ENCODE results near the gene ADAMTS16.

The ADAMTS16 gene

DNA sequence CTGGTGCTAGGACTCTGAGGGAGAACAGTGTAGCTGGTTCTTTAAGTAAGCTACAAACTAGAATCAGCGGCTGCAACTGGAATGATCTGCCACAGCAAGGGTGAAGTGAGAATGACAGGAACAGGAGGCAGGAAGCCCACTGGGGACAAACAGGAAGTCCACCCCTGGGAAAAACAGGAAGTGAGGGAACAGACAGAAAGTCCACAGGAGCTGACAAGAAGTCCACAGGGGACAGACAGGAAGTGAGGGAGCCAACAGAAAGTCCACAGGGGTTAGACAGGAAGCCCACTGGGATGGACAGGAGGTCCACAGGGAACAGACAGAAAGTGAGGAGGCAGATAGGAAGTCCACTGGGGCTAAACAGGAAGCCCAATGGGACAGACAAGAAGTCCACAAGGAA lies 15.5 kb downstream of the ADAMTS16 start:
- no peak overlapping the region for H4K91ac ChIP-seq (ENCODE audit: low read length)
- H3K79me1 ChIP-seq (replicated peaks; ENCODE audit: low read length, poor library complexity, severe bottlenecking) = peaks cover 1% of the 10 kb centered on the region
- H3K14ac ChIP-seq (ENCODE audit: low read length in 2 of 2) = no peak overlapping the region
- H3K27ac ChIP-seq (ENCODE audit: low read length, poor library complexity, severe bottlenecking) = no peak overlapping the region
- WGBS = 85% methylated on average over 1 of the region's 1 CpG
- no peak overlapping the region for H2AFZ ChIP-seq (ENCODE audit: low read depth, low read length)
- no peaks in the 10 kb centered on the region for H3K36me3 ChIP-seq (ENCODE audit: control insufficient read depth in 1 of 2, insufficient read depth in 2 of 2, low read depth in 1 of 2, low read length in 2 of 2)
- no peak overlapping the region for H2BK120ac ChIP-seq (ENCODE audit: low read depth, low read length)
- H4K8ac ChIP-seq (ENCODE audit: low read length) = no peak overlapping the region
- H2BK15ac ChIP-seq (ENCODE audit: low read depth, poor library complexity, severe bottlenecking) = no peak overlapping the region
- H2AK5ac ChIP-seq (ENCODE audit: low read length, severe bottlenecking) = no peak overlapping the region
- no peak overlapping the region for H3K9ac ChIP-seq (ENCODE audit: low read length)
- H3K27me3 ChIP-seq (ENCODE audit: control insufficient read depth in 1 of 2, insufficient read depth in 1 of 2, low read length in 2 of 2) = no peaks in the 10 kb centered on the region
- no peak for DNase-seq
- H3K4me1 ChIP-seq (ENCODE audit: control insufficient read depth, insufficient read depth, low read depth, low read length) = no peaks in the 10 kb centered on the region
- no peak overlapping the region for H3K23ac ChIP-seq (ENCODE audit: low read length in 2 of 2)
- no peak overlapping the region for H3K4me3 ChIP-seq (ENCODE audit: insufficient read depth in 1 of 2, low read depth in 1 of 2, low read length in 2 of 2)
- no peak overlapping the region for H3K4ac ChIP-seq (ENCODE audit: low read depth in 1 of 2, low read length in 2 of 2)
- H3K18ac ChIP-seq (ENCODE audit: low read depth in 1 of 2, low read length in 2 of 2) = no peak overlapping the region
- H2BK12ac ChIP-seq (ENCODE audit: low read length in 2 of 2) = no peak overlapping the region
- no peak overlapping the region for H2BK5ac ChIP-seq (ENCODE audit: low read depth, low read length, poor library complexity, severe bottlenecking)
- H3K9me3 ChIP-seq (ENCODE audit: control insufficient read depth, low read length) = peaks cover 11% of the 10 kb centered on the region
- H3K4me2 ChIP-seq (ENCODE audit: low read length, poor library complexity, severe bottlenecking) = no peak overlapping the region

DNA sequence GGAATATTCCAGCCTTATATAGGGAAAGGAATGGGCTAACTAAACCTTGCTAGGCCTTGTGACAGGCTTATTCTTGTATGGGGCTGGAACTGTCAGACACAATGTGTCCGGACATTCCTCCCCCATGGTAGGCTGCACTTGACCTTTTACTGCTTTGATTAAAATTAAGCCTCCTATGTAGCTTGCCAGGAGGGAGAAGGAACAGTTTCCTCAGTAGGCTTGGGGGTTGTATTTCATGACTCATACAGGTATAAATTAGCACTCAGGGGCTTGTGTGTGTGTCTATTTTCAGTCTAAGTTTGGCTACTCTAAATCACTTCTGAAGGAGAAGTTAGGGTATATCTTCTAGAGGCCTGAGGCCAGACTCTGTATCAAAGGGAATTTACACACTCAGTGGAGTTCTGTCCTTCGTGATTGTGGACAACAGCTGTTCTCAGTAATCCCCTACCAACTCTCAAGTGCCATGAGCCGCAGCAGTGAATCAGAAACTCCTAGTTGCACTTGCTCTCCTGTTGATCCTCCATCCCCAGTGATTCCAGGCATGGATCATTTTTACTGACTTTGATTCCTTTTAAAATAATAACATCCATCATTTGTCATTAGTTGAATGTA lies 16.4 kb downstream of the ADAMTS16 start:
- H3K4me3 ChIP-seq (ENCODE audit: insufficient read depth in 1 of 2, low read depth in 1 of 2, low read length in 2 of 2) = no peak overlapping the region
- H3K36me3 ChIP-seq (ENCODE audit: control insufficient read depth in 1 of 2, insufficient read depth in 2 of 2, low read depth in 1 of 2, low read length in 2 of 2) = no peaks in the 10 kb centered on the region
- no peak overlapping the region for H2AFZ ChIP-seq (ENCODE audit: low read depth, low read length)
- H4K8ac ChIP-seq (ENCODE audit: low read length) = no peak overlapping the region
- H2BK15ac ChIP-seq (ENCODE audit: low read depth, poor library complexity, severe bottlenecking) = no peak overlapping the region
- H3K4ac ChIP-seq (ENCODE audit: low read depth in 1 of 2, low read length in 2 of 2) = no peak overlapping the region
- H2BK5ac ChIP-seq (ENCODE audit: low read depth, low read length, poor library complexity, severe bottlenecking) = no peak overlapping the region
- H3K27me3 ChIP-seq (ENCODE audit: control insufficient read depth in 1 of 2, insufficient read depth in 1 of 2, low read length in 2 of 2) = no peaks in the 10 kb centered on the region
- no peak overlapping the region for H3K14ac ChIP-seq (ENCODE audit: low read length in 2 of 2)
- no peak overlapping the region for H2BK12ac ChIP-seq (ENCODE audit: low read length in 2 of 2)
- H2AK5ac ChIP-seq (ENCODE audit: low read length, severe bottlenecking) = no peak overlapping the region
- H4K91ac ChIP-seq (ENCODE audit: low read length) = no peak overlapping the region
- H3K23ac ChIP-seq (ENCODE audit: low read length in 2 of 2) = no peak overlapping the region
- peaks cover 1% of the 10 kb centered on the region for H3K79me1 ChIP-seq (replicated peaks; ENCODE audit: low read length, poor library complexity, severe bottlenecking)
- no peak for DNase-seq
- no peak overlapping the region for H3K27ac ChIP-seq (ENCODE audit: low read length, poor library complexity, severe bottlenecking)
- H3K4me1 ChIP-seq (ENCODE audit: control insufficient read depth, insufficient read depth, low read depth, low read length) = no peaks in the 10 kb centered on the region
- H3K18ac ChIP-seq (ENCODE audit: low read depth in 1 of 2, low read length in 2 of 2) = no peak overlapping the region
- peaks cover 8% of the 10 kb centered on the region for H3K9me3 ChIP-seq (ENCODE audit: control insufficient read depth, low read length)
- WGBS = 23% methylated on average over 1 of the region's 3 CpGs
- no peak overlapping the region for H3K9ac ChIP-seq (ENCODE audit: low read length)
- no peak overlapping the region for H3K4me2 ChIP-seq (ENCODE audit: low read length, poor library complexity, severe bottlenecking)
- no peak overlapping the region for H2BK120ac ChIP-seq (ENCODE audit: low read depth, low read length)

DNA sequence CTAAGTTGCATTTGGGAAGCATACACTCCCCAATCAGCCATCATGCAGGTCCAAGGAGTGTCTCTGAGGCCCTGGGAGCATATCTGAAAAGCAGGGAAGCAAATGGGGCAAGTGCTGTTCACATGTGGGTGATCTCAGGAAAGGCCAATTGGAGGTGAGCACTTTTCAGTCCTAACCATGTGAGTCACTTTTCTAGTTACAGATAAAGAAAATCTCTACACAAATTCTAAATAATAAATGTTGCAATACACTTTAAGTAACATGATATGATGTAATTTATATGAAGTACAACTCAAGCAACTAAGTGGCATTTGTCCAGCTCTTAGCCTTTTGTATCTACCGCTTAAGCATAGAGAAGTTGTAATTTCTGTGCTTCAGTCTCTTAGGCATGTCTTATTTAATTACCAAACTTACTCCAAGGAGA lies 18.4 kb downstream of the ADAMTS16 start:
- Histone ChIP-seq H3K4me3 (ENCODE audit: insufficient read depth in 1 of 2, low read depth in 1 of 2, low read length in 2 of 2) (no peak overlapping the region), H2BK5ac (ENCODE audit: low read depth, low read length, poor library complexity, severe bottlenecking) (no peak overlapping the region), H4K8ac (ENCODE audit: low read length) (no peak overlapping the region), H3K4me1 (ENCODE audit: control insufficient read depth, insufficient read depth, low read depth, low read length) (no peaks in the 10 kb centered on the region), H3K79me1 (replicated peaks; ENCODE audit: low read length, poor library complexity, severe bottlenecking) (no peaks in the 10 kb centered on the region), H2BK120ac (ENCODE audit: low read depth, low read length) (no peak overlapping the region), H2BK12ac (ENCODE audit: low read length in 2 of 2) (no peak overlapping the region), H3K27me3 (ENCODE audit: control insufficient read depth in 1 of 2, insufficient read depth in 1 of 2, low read length in 2 of 2) (no peaks in the 10 kb centered on the region), H3K9me3 (ENCODE audit: control insufficient read depth, low read length) (no peaks in the 10 kb centered on the region), H3K18ac (ENCODE audit: low read depth in 1 of 2, low read length in 2 of 2) (no peak overlapping the region), H2AK5ac (ENCODE audit: low read length, severe bottlenecking) (no peak overlapping the region), H3K4ac (ENCODE audit: low read depth in 1 of 2, low read length in 2 of 2) (no peak overlapping the region), H3K14ac (ENCODE audit: low read length in 2 of 2) (no peak overlapping the region), H3K36me3 (ENCODE audit: control insufficient read depth in 1 of 2, insufficient read depth in 2 of 2, low read depth in 1 of 2, low read length in 2 of 2) (no peaks in the 10 kb centered on the region), H4K91ac (ENCODE audit: low read length) (no peak overlapping the region), H3K9ac (ENCODE audit: low read length) (no peak overlapping the region), H3K23ac (ENCODE audit: low read length in 2 of 2) (no peak overlapping the region), H2AFZ (ENCODE audit: low read depth, low read length) (no peak overlapping the region), H2BK15ac (ENCODE audit: low read depth, poor library complexity, severe bottlenecking) (no peak overlapping the region), H3K4me2 (ENCODE audit: low read length, poor library complexity, severe bottlenecking) (no peak overlapping the region), H3K27ac (ENCODE audit: low read length, poor library complexity, severe bottlenecking) (no peak overlapping the region)
- WGBS = 100% methylated on average over 1 of the region's 1 CpG
- DNase-seq = no peak

DNA sequence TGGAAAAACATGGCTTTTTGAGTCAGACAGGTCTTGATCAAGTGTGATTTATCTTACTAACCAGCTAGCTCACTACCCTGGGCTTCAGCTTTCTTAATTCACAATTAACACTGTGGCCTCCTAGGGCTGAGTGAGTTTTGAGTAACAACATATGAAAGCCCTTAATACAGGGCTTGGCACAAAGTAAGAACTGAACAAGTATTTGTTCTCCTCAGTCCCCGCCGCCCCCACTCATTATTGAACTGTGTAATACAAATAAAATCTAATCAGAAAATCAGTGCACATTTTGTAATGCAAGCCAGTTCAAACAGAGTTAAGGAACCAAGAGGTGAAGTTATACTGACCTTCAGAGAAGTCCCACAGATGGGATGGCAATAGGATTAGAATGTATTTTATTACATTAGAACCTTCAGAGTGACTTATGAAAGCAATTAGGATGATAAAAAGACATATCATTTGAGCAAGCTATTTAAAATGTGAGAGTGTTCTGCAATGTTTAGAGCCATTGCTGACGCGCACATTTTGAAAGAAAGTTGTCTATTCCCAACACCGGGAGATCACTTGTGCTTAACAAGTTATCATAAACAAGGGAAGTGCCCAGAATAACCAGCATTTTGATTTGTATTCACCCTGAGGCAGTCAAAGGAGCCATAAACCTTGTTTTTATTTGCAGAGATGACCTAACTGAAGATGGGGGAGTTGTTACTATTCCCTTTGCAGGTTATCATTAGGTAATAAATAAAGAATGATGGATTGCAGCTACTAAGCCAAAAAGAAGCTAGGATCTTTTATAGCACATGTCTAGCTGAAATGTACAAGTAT lies 19.4 kb downstream of the ADAMTS16 start:
- H3K4me2 ChIP-seq (ENCODE audit: low read length, poor library complexity, severe bottlenecking) = no peak overlapping the region
- H2BK15ac ChIP-seq (ENCODE audit: low read depth, poor library complexity, severe bottlenecking) = no peak overlapping the region
- no peaks in the 10 kb centered on the region for H3K9me3 ChIP-seq (ENCODE audit: control insufficient read depth, low read length)
- H3K14ac ChIP-seq (ENCODE audit: low read length in 2 of 2) = no peak overlapping the region
- no peak overlapping the region for H4K91ac ChIP-seq (ENCODE audit: low read length)
- H3K79me1 ChIP-seq (replicated peaks; ENCODE audit: low read length, poor library complexity, severe bottlenecking) = no peaks in the 10 kb centered on the region
- H3K4ac ChIP-seq (ENCODE audit: low read depth in 1 of 2, low read length in 2 of 2) = no peak overlapping the region
- H3K27me3 ChIP-seq (ENCODE audit: control insufficient read depth in 1 of 2, insufficient read depth in 1 of 2, low read length in 2 of 2) = no peaks in the 10 kb centered on the region
- no peaks in the 10 kb centered on the region for H3K36me3 ChIP-seq (ENCODE audit: control insufficient read depth in 1 of 2, insufficient read depth in 2 of 2, low read depth in 1 of 2, low read length in 2 of 2)
- no peak overlapping the region for H3K4me3 ChIP-seq (ENCODE audit: insufficient read depth in 1 of 2, low read depth in 1 of 2, low read length in 2 of 2)
- H2AK5ac ChIP-seq (ENCODE audit: low read length, severe bottlenecking) = no peak overlapping the region
- no peak overlapping the region for H3K18ac ChIP-seq (ENCODE audit: low read depth in 1 of 2, low read length in 2 of 2)
- H3K9ac ChIP-seq (ENCODE audit: low read length) = no peak overlapping the region
- H2AFZ ChIP-seq (ENCODE audit: low read depth, low read length) = no peak overlapping the region
- no peak overlapping the region for H2BK12ac ChIP-seq (ENCODE audit: low read length in 2 of 2)
- no peak overlapping the region for H3K27ac ChIP-seq (ENCODE audit: low read length, poor library complexity, severe bottlenecking)
- H4K8ac ChIP-seq (ENCODE audit: low read length) = no peak overlapping the region
- H2BK120ac ChIP-seq (ENCODE audit: low read depth, low read length) = no peak overlapping the region
- H3K23ac ChIP-seq (ENCODE audit: low read length in 2 of 2) = no peak overlapping the region
- H2BK5ac ChIP-seq (ENCODE audit: low read depth, low read length, poor library complexity, severe bottlenecking) = no peak overlapping the region
- WGBS = 38% methylated on average over 3 of the region's 5 CpGs
- H3K4me1 ChIP-seq (ENCODE audit: control insufficient read depth, insufficient read depth, low read depth, low read length) = no peaks in the 10 kb centered on the region
- no peak for DNase-seq

Data from mesenchymal stem cell (in vitro differentiated cells and primary cell).